Testis (tissue), 2 donors: ENCODE data around the gene C19orf25.

ENCODE experiments used
- POLR2A ChIP-seq: fragments of 450-650 bp; IDR thresholded peaks from one replicate; pipeline ENCODE4 v1.6.1; 2017; ENCODE audit warnings: antibody characterized with exemption, mild to moderate bottlenecking, moderate library complexity
- TF ChIP-seq, protein P1 (sequence below), 3 experiments: fragments of 450-650 bp in 2 of 3; fragments of 200-600 bp in 1 of 3; sonication (generic) in 1 of 3; IDR thresholded peaks; one replicate each; pipeline ENCODE4 v1.5.1; 2016 to 2019; ENCODE audit warnings: antibody characterized with exemption in 3 of 3, mild to moderate bottlenecking in 2 of 3, moderate library complexity in 1 of 3

DNA sequence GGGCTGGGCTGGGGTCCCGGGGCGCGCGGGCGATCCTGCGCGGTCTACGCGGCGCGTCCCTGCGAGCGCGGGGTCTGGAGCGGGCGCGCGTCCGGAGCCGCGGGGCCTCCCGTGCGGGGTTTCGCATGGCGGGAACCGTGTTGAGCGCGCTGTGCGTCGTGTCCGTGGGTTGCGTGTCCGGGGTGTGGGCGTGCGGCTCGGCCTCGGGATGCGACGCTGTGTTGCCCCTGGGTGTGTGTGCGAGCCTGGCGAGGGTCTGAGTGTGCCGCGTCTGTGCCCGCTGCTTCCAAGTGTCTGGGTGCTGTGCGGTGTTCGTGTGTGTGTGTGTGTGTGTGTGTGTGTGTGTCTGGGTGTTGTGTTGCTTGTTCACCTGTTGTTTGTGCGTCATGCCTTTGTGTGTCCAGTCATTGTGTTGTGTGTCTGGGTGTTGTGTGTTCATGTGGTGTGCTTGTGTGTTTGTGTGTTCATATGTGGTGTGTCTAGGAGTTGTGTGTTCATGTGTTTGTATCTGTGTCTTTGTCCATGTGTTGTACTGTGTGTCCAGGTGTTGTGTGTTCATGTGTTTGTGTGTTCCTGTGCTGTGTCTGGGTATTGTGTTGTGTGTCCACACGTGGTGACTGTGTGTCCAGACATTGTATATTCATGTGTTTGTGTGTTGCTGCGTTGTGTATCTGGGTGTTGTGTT lies 45.4 kb upstream of the C19orf25 start:
- TF ChIP-seq, protein P1, sequence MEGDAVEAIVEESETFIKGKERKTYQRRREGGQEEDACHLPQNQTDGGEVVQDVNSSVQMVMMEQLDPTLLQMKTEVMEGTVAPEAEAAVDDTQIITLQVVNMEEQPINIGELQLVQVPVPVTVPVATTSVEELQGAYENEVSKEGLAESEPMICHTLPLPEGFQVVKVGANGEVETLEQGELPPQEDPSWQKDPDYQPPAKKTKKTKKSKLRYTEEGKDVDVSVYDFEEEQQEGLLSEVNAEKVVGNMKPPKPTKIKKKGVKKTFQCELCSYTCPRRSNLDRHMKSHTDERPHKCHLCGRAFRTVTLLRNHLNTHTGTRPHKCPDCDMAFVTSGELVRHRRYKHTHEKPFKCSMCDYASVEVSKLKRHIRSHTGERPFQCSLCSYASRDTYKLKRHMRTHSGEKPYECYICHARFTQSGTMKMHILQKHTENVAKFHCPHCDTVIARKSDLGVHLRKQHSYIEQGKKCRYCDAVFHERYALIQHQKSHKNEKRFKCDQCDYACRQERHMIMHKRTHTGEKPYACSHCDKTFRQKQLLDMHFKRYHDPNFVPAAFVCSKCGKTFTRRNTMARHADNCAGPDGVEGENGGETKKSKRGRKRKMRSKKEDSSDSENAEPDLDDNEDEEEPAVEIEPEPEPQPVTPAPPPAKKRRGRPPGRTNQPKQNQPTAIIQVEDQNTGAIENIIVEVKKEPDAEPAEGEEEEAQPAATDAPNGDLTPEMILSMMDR (IDR thresholded peaks at IDR 0.05): no peak
- no peak for TF ChIP-seq POLR2A
